B cell (primary cell): ENCODE measurements around the gene PRTFDC1.

ENCODE experiments used
- CTCF ChIP-seq: fragments of 200-600 bp; IDR thresholded peaks from one replicate; pipeline ENCODE4 v1.8.0; 2022; ENCODE audit warnings: antibody characterized with exemption, mild to moderate bottlenecking
- EZH2 ChIP-seq: IDR thresholded peaks from 2 replicates; pipeline ENCODE4 v1.6.1; 2012; ENCODE audit warnings: borderline replicate concordance, low read depth, mild to moderate bottlenecking, moderate library complexity, low read length; ENCODE audit not compliant: insufficient read depth, poor library complexity, severe bottlenecking

DNA sequence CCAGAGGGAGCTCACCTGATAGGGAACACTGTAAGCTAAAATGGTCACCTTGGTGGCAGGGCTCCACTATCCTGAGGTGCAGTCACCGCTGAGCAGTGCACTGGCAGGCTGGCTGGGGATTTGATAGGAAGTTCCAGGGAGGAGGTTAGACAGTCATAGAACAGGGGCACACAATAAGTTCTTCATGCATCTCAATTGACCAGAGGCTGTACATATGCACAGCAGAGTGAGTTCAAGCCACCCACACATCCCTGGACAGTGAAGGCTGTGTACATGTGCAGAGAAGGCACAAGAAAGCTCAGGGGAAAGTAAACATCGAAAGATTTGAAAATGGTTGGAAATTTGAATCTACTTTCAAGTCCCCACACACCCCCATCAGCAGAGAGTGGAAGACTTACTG, 13.9 kb downstream of the PRTFDC1 start:
- no peak for TF ChIP-seq CTCF
- TF ChIP-seq EZH2, result no peak
